ENCODE data around the gene PSEN1. TPM values are rescaled to one million over a fixed set of nuclear protein-coding genes. Genes with fewer than 3 reads are reported as not detected.

The PSEN1 gene
- total RNA-seq, 1 experiment from 2014 or later, result 68.3 TPM

GRCh38 chr14:73136085-73136386 is 271 bp upstream of the PSEN1 start:
- intact Hi-C loops (cut with micrococcal nuclease; ENCODE audit: unreplicated experiment), result no loop called here
- BruUV-seq (replicated peaks), result no TSS peak

GRCh38 chr14:73140811-73141323 is 4.6 kb downstream of the PSEN1 start:
- no TSS peak for BruUV-seq (replicated peaks)
- CTCF ChIA-PET, result no interaction called here
- DNase-seq, result no peak
- no peak overlapping the region for H3K27ac Mint-ChIP-seq (ENCODE audit: unreplicated experiment)
- H3K36me3 Mint-ChIP-seq (ENCODE audit: insufficient read depth, unreplicated experiment), result peaks cover 27% of the 10 kb centered on the region
- no peak for TF ChIP-seq CTCF (IDR thresholded peaks at IDR 0.05; ENCODE audit: unreplicated experiment)
- H3K4me1 Mint-ChIP-seq (ENCODE audit: low read depth, unreplicated experiment), result peaks cover 12% of the 10 kb centered on the region
- no peaks in the 10 kb centered on the region for H3K9me3 Mint-ChIP-seq (ENCODE audit: low read depth, unreplicated experiment)
- H3K4me3 Mint-ChIP-seq (ENCODE audit: low read depth, unreplicated experiment), result no peak overlapping the region
- no peaks in the 10 kb centered on the region for H3K27me3 Mint-ChIP-seq (ENCODE audit: unreplicated experiment)
- intact Hi-C loops (cut with micrococcal nuclease; ENCODE audit: unreplicated experiment), result no loop called here

More at GRCh38 chr14:73136085-73136386, 271 bp upstream of the PSEN1 start:
- Mint-ChIP-seq H3K9me3 (ENCODE audit: low read depth, unreplicated experiment) (peaks cover 5% of the 10 kb centered on the region), H3K36me3 (ENCODE audit: insufficient read depth, unreplicated experiment) (peaks cover 32% of the 10 kb centered on the region), H3K27ac (ENCODE audit: unreplicated experiment) (peak overlapping the region; percentile 55), H3K27me3 (ENCODE audit: unreplicated experiment) (no peaks in the 10 kb centered on the region), H3K4me1 (ENCODE audit: low read depth, unreplicated experiment) (peaks cover 12% of the 10 kb centered on the region), H3K4me3 (ENCODE audit: low read depth, unreplicated experiment) (peak overlapping the region; percentile 77)
- CTCF ChIA-PET, result interaction anchor here (0.6 to 1.4 kb wide), 5 partner anchors 78 to 1180 kb away, joined by 3 to 12 read pairs (median 5); partner anchors contain the start of gene RBM25
- no peak for TF ChIP-seq CTCF (IDR thresholded peaks at IDR 0.05; ENCODE audit: unreplicated experiment)
- no peak for DNase-seq

- Mint-ChIP-seq H3K4me3 (ENCODE audit: low read depth, unreplicated experiment) (no peak overlapping the region), H3K27me3 (ENCODE audit: unreplicated experiment) (no peaks in the 10 kb centered on the region), H3K27ac (ENCODE audit: unreplicated experiment) (no peak overlapping the region), H3K4me1 (ENCODE audit: low read depth, unreplicated experiment) (peaks cover 6% of the 10 kb centered on the region), H3K9me3 (ENCODE audit: low read depth, unreplicated experiment) (no peaks in the 10 kb centered on the region), H3K36me3 (ENCODE audit: insufficient read depth, unreplicated experiment) (peaks cover 13% of the 10 kb centered on the region)
- TF ChIP-seq CTCF (IDR thresholded peaks at IDR 0.05; ENCODE audit: unreplicated experiment), result no peak
- intact Hi-C loops (cut with micrococcal nuclease; ENCODE audit: unreplicated experiment), result no loop called here
- CTCF ChIA-PET, result no interaction called here
- DNase-seq, result no peak
- no TSS peak for BruUV-seq (replicated peaks)
Measured at GRCh38 chr14:73142216-73142615, 5.9 kb downstream of the PSEN1 start.

- CTCF ChIA-PET, result interaction anchor here (0.5 kb wide), 1 partner anchor 1965 kb away, joined by 3 read pairs; no protein-coding TSS in a partner anchor
- Mint-ChIP-seq H3K9me3 (ENCODE audit: low read depth, unreplicated experiment) (no peaks in the 10 kb centered on the region), H3K27me3 (ENCODE audit: unreplicated experiment) (no peaks in the 10 kb centered on the region), H3K27ac (ENCODE audit: unreplicated experiment) (no peak overlapping the region), H3K4me3 (ENCODE audit: low read depth, unreplicated experiment) (no peak overlapping the region), H3K36me3 (ENCODE audit: insufficient read depth, unreplicated experiment) (peaks cover 6% of the 10 kb centered on the region), H3K4me1 (ENCODE audit: low read depth, unreplicated experiment) (no peaks in the 10 kb centered on the region)
- no peak for TF ChIP-seq CTCF (IDR thresholded peaks at IDR 0.05; ENCODE audit: unreplicated experiment)
- BruUV-seq (replicated peaks), result no TSS peak
- intact Hi-C loops (cut with micrococcal nuclease; ENCODE audit: unreplicated experiment), result no loop called here
- no peak for DNase-seq
Measured at GRCh38 chr14:73143003-73143402, 6.7 kb downstream of the PSEN1 start.

Measured in Calu3 (cell line).